Esophagus (tissue), 2 donors: ENCODE measurements around the gene PRKN. TPM values are rescaled to one million over a fixed set of nuclear protein-coding genes. Genes with fewer than 3 reads are reported as not detected.

ENCODE experiments used
- H3K27ac ChIP-seq, 2 donors: one replicate each; pipeline ENCODE4 v1.5.1; 2013; ENCODE audit warnings: low read depth in 2 of 2, mild to moderate bottlenecking in 2 of 2, inconsistent platforms in 1 of 2, low read length in 1 of 2, moderate library complexity in 1 of 2
- H3K27me3 ChIP-seq, 2 donors: one replicate each; pipeline ENCODE4 v1.6.1; 2013; ENCODE audit warnings: low read length in 2 of 2, control low read depth in 1 of 2, mild to moderate bottlenecking in 1 of 2; ENCODE audit not compliant: insufficient read depth in 2 of 2, control insufficient read depth in 1 of 2
- H3K36me3 ChIP-seq, 2 donors: one replicate each; pipeline ENCODE4 v1.6.1; 2013; ENCODE audit warnings: low read length in 1 of 2; ENCODE audit not compliant: control insufficient read depth in 2 of 2, insufficient read depth in 2 of 2
- H3K4me1 ChIP-seq, 2 donors: one replicate each; pipeline ENCODE4 v1.6.1; 2013; ENCODE audit warnings: low read length in 1 of 2; ENCODE audit not compliant: control insufficient read depth in 2 of 2, insufficient read depth in 2 of 2
- H3K4me3 ChIP-seq, 2 donors: one replicate each; pipeline ENCODE4 v1.5.1; 2013; ENCODE audit warnings: low read length in 2 of 2, mild to moderate bottlenecking in 2 of 2, low read depth in 1 of 2, moderate library complexity in 1 of 2
- H3K9me3 ChIP-seq, 2 donors: one replicate each; pipeline ENCODE4 v1.6.1; 2013; ENCODE audit warnings: mild to moderate bottlenecking in 2 of 2, low read depth in 1 of 2, low read length in 1 of 2, moderate library complexity in 1 of 2; ENCODE audit not compliant: control insufficient read depth in 2 of 2, insufficient read depth in 1 of 2
- WGBS, 2 donors: extraction: QIAGEN DNeasy Blood & Tissue Kit; methylation state at CpG; one replicate each; pipeline ENCODE4 v1.1.7; 2013; 5-methylcytosine and 5-hydroxymethylcytosine counted together
- polyA plus RNA-seq, 2 donors: library from polyadenylated mRNA; stranded (reverse); fragments of 200-250 nt; gene quantifications; one replicate each; pipeline ENCODE4 v1.2.3, GENCODE V29; 2013
- donor health status: healthy with polysubstance abuse.
- donor health status: Bipolar disorder and iron deficiency.

PRKN gene
- polyA plus RNA-seq, 2 donors = 0.28 to 0.45 TPM

DNA sequence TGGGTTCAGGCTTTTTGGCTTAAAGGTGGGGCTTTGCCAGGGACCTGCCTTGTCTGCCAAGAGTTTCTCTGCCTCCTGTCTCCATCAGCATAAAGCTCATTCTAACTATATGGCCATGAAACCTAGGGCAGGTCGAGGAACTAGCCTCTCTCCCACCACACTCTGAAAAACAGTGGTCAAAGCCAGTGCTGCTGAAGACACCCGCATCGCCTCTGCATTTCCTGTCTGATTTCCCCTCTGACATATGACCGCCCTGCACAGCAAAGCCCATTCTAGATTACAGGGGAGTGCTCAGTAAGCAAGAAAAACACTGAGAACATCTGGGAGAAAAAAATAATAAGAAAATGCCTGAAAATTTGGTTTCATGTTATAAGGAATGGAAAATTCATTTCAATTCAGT is 573.6 kb downstream of the PRKN start:
- Histone ChIP-seq H3K4me1 (no peaks in the 10 kb centered on the region), H3K9me3 (no peaks in the 10 kb centered on the region), H3K4me3 (no peak overlapping the region), H3K27me3 (no peaks in the 10 kb centered on the region), H3K36me3 (no peaks in the 10 kb centered on the region), H3K27ac (no peak overlapping the region)
- 73 to 82% methylated on average over 4 of the region's 4 CpGs for WGBS, 2 donors

DNA sequence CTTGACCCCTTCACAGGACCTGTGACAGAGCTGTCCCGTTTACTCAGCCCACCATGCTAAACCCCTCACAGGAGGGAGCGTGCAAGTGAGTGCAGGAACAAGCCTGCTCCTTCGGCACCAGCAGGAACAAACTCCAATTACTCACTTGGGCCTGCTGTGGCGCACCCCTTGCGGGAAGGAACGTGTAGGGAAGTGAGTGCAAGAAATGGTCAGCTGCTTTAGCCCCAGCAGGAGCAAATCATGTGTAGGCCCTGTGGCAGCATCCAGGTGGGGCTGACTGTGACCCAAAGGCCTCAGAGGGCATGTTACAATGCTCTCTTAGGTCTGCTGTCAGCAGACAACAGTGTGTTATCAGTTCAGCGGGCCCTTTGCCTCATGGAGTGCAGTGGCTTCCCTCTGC is 574.4 kb downstream of the PRKN start:
- WGBS, 2 donors = 87 to 89% methylated on average over 7 of the region's 7 CpGs
- Histone ChIP-seq H3K36me3 (no peaks in the 10 kb centered on the region), H3K27me3 (no peaks in the 10 kb centered on the region), H3K9me3 (no peaks in the 10 kb centered on the region), H3K27ac (no peak overlapping the region), H3K4me1 (no peaks in the 10 kb centered on the region), H3K4me3 (no peak overlapping the region)

GRCh38 chr6:162151021-162151665 is 576.4 kb downstream of the PRKN start:
- WGBS, 2 donors = 68% methylated on average over 6 of the region's 6 CpGs
- no peaks in the 10 kb centered on the region for H3K36me3 ChIP-seq

DNA sequence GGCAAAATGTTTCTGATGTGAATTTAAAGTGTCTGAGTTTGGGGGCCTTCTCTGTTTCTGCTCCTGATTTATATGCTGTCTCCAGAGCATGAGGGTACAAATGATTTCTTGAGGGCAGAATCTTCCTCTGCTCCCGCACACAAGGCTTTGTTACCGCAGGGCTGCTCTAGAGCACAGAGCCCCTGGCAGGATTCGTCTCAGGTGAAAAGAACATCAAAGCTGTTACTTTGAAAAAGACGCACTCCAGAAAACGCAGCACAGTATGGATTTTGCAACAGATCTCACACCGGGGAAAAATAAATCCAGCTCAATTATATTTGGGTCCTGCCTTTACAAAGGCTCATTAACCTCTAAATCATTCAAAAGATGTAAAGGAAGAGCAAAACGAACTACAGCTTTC is 577.3 kb downstream of the PRKN start:
- WGBS, 2 donors = 84% methylated on average over 7 of the region's 7 CpGs
- Histone ChIP-seq H3K9me3 (no peaks in the 10 kb centered on the region), H3K27ac (no peak overlapping the region), H3K36me3 (no peaks in the 10 kb centered on the region), H3K4me3 (no peak overlapping the region), H3K4me1 (no peaks in the 10 kb centered on the region), H3K27me3 (no peaks in the 10 kb centered on the region)

More at GRCh38 chr6:162151021-162151665, 576.4 kb downstream of the PRKN start:
- no peaks in the 10 kb centered on the region for H3K4me1 ChIP-seq
- no peak overlapping the region for H3K4me3 ChIP-seq
- H3K27ac ChIP-seq = no peak overlapping the region
- H3K9me3 ChIP-seq = no peaks in the 10 kb centered on the region
- H3K27me3 ChIP-seq = no peaks in the 10 kb centered on the region

DNA sequence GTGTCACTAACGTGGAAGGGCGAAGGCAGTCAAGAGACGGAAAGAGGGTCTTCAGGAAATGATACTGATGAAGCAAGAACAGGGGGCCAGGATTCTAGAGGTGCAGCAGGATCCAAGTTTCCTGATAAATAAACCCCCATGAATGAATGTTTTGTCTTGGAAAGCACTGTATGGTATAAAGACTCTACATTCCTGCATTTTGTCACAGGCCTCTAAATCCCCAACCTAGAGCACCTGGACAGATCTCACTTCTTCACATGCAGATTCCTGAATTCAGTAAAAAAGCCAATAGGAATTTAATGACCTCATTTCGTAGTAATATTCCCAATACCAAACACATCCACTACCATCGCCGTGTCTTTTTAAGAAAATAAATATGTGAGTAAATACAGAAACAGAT is 577.8 kb downstream of the PRKN start:
- no peak overlapping the region for H3K27ac ChIP-seq
- H3K9me3 ChIP-seq = no peaks in the 10 kb centered on the region
- no peak overlapping the region for H3K4me3 ChIP-seq
- 94 to 95% methylated on average over 6 of the region's 6 CpGs for WGBS, 2 donors
- H3K36me3 ChIP-seq = no peaks in the 10 kb centered on the region
- no peaks in the 10 kb centered on the region for H3K27me3 ChIP-seq
- H3K4me1 ChIP-seq = no peaks in the 10 kb centered on the region

- 92 to 94% methylated on average over 3 of the region's 3 CpGs for WGBS, 2 donors
- Histone ChIP-seq H3K27ac (no peak overlapping the region), H3K9me3 (no peaks in the 10 kb centered on the region), H3K4me1 (no peaks in the 10 kb centered on the region), H3K27me3 (no peaks in the 10 kb centered on the region), H3K4me3 (no peak overlapping the region), H3K36me3 (no peaks in the 10 kb centered on the region)
Observed at GRCh38 chr6:162147805-162148204, 579.8 kb downstream of the PRKN start.

GRCh38 chr6:162147281-162147680 is 580.3 kb downstream of the PRKN start:
- H3K36me3 ChIP-seq = no peaks in the 10 kb centered on the region
- no peaks in the 10 kb centered on the region for H3K27me3 ChIP-seq
- 67% methylated on average over 1 of the region's 1 CpG for WGBS, 2 donors
- no peaks in the 10 kb centered on the region for H3K4me1 ChIP-seq
- H3K4me3 ChIP-seq = no peak overlapping the region
- H3K27ac ChIP-seq = no peak overlapping the region
- no peaks in the 10 kb centered on the region for H3K9me3 ChIP-seq

- Histone ChIP-seq H3K4me3 (no peak overlapping the region), H3K27ac (no peak overlapping the region), H3K4me1 (no peaks in the 10 kb centered on the region), H3K36me3 (no peaks in the 10 kb centered on the region), H3K27me3 (no peaks in the 10 kb centered on the region), H3K9me3 (no peaks in the 10 kb centered on the region)
- WGBS, 2 donors = 77 to 86% methylated on average over 7 of the region's 7 CpGs
Observed at GRCh38 chr6:162140251-162140852, 587.2 kb downstream of the PRKN start.

DNA sequence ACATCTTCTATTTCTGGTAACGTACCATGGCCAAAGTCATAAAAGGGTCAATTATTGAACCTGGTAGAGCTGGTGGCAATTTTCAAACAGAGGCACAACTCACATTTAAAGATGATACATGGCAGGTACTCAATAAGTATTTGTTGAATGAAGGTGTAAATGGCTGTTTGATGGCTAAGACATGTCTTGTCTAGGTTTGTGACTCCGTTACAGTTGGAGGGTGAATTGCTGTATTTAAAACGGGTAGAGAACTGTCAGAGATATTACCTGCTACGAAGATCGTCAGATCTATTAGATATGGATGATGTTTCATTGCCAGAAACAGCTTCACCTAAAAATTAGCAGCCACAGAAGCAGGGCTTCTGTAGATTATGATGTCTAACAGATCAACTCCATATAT is 601.9 kb downstream of the PRKN start:
- H3K4me1 ChIP-seq = no peaks in the 10 kb centered on the region
- H3K9me3 ChIP-seq = no peaks in the 10 kb centered on the region
- H3K4me3 ChIP-seq = no peak overlapping the region
- no peak overlapping the region for H3K27ac ChIP-seq
- no peaks in the 10 kb centered on the region for H3K27me3 ChIP-seq
- 86 to 88% methylated on average over 5 of the region's 5 CpGs for WGBS, 2 donors
- H3K36me3 ChIP-seq = no peaks in the 10 kb centered on the region
